H1 (cell line): ENCODE data around the gene SLC12A7. TPM values are rescaled to one million over a fixed set of nuclear protein-coding genes. Genes with fewer than 3 reads are reported as not detected.

Experiments used
- CTCF ChIA-PET: fragments of 300-600 bp; sonication (Branson Sonifier 250); formaldehyde crosslinking; loops from one replicate; lab custom pipeline; 2021; ENCODE audit not compliant: partially characterized antibody; lab: Charles Lee
- POLR2A ChIA-PET: fragments of 300-600 bp; sonication (Branson Sonifier 250); formaldehyde crosslinking; loops from one replicate; lab custom pipeline; 2021; ENCODE audit warnings: inconsistent platforms; ENCODE audit not compliant: partially characterized antibody; lab: Charles Lee
- DNase-seq, 2 experiments: peaks; one replicate each; pipeline versions ENCODE4 v3.0.0 to v3.0.0-alpha.2; 2010 to 2022; ENCODE audit warnings: low spot score in 2 of 2, low read depth in 1 of 2, mixed read lengths in 1 of 2
- FAIRE-seq: peaks from 2 replicates; lab custom pipeline; 2011; peaks lifted over from hg19 to GRCh38; lab: Jason Lieb, UNC
- H2AFZ ChIP-seq: 2 replicates; pipeline ENCODE4 v1.8.1; 2012; ENCODE audit warnings: low read length, inconsistent platforms
- H2AK5ac ChIP-seq: 2 replicates; pipeline ENCODE4 v1.6.1; 2013; ENCODE audit warnings: low read depth, low read length
- H2BK120ac ChIP-seq: replicated peaks from 2 replicates; pipeline ENCODE3; 2013; ENCODE audit warnings: low read depth, low read length, inconsistent platforms
- H2BK12ac ChIP-seq: 2 replicates; pipeline ENCODE4 v1.6.1; 2013; ENCODE audit warnings: low read depth, low read length
- H2BK15ac ChIP-seq: 2 replicates; pipeline ENCODE4 v1.6.1; 2013; ENCODE audit warnings: low read length
- H2BK20ac ChIP-seq: 2 replicates; pipeline ENCODE4 v1.6.1; 2013; ENCODE audit warnings: low read length
- H2BK5ac ChIP-seq: 2 replicates; pipeline ENCODE4 v1.6.1; 2013; ENCODE audit warnings: low read depth, low read length
- H3K14ac ChIP-seq: 2 replicates; pipeline ENCODE4 v1.6.1; 2013; ENCODE audit warnings: inconsistent platforms; ENCODE audit not compliant: insufficient read length
- H3K18ac ChIP-seq: 2 replicates; pipeline ENCODE4 v1.6.1; 2013; ENCODE audit warnings: low read length; ENCODE audit errors: extremely low read depth
- H3K23ac ChIP-seq: 2 replicates; pipeline ENCODE4 v1.6.1; 2013; ENCODE audit warnings: inconsistent platforms; ENCODE audit not compliant: insufficient read length
- H3K23me2 ChIP-seq: 2 replicates; pipeline ENCODE4 v1.6.1; 2013; ENCODE audit warnings: low read depth, low read length
- H3K27ac ChIP-seq: 2 replicates; pipeline ENCODE4 v1.6.1; 2011; ENCODE audit warnings: low read depth, low read length, inconsistent platforms
- H3K27me3 ChIP-seq, 4 experiments: replicated peaks in 1 of 4; 1 replicate in 1 of 4; 2 replicates in 3 of 4; pipeline versions ENCODE4 v1.6.1 to v1.8.1; 2011 to 2013; ENCODE audit warnings: low read length in 3 of 4, mild to moderate bottlenecking in 3 of 4, inconsistent platforms in 2 of 4, mixed read lengths in 2 of 4, moderate library complexity in 1 of 4; ENCODE audit not compliant: control insufficient read depth in 3 of 4, insufficient read depth in 3 of 4; ENCODE audit errors: extremely low read depth in 1 of 4
- H3K36me3 ChIP-seq, 4 experiments: 2 replicates each; pipeline versions ENCODE4 v1.6.1 to v1.8.1; 2011 to 2013; ENCODE audit warnings: mild to moderate bottlenecking in 4 of 4, low read length in 3 of 4, moderate library complexity in 2 of 4, control low read depth in 1 of 4, inconsistent platforms in 1 of 4; ENCODE audit not compliant: insufficient read depth in 4 of 4, control insufficient read depth in 2 of 4
- H3K4ac ChIP-seq: replicated peaks from 2 replicates; pipeline ENCODE3; 2013; ENCODE audit warnings: low read length, low read depth, mixed read lengths, inconsistent platforms; ENCODE audit not compliant: insufficient read length
- H3K4me1 ChIP-seq, 4 experiments: replicated peaks in 1 of 4; 1 replicate in 1 of 4; 2 replicates in 3 of 4; pipeline versions ENCODE4 v1.6.1 to v1.8.1; 2011 to 2013; ENCODE audit warnings: low read length in 3 of 4, inconsistent platforms in 2 of 4, mixed read lengths in 1 of 4; ENCODE audit not compliant: insufficient read depth in 4 of 4, control insufficient read depth in 3 of 4
- H3K4me2 ChIP-seq, 2 experiments: 2 replicates each; pipeline versions ENCODE4 v1.6.1 to v1.8.1; 2011 to 2013; ENCODE audit warnings: low read depth in 2 of 2, low read length in 2 of 2, control low read depth in 1 of 2, inconsistent platforms in 1 of 2, mild to moderate bottlenecking in 1 of 2; ENCODE audit not compliant: insufficient read depth in 1 of 2
- H3K4me3 ChIP-seq, 4 experiments: fragments of 200-600, 300-600 bp in 1 of 4; sonication (generic), shearing (Covaris generic), sonication (Bioruptor Twin) in 1 of 4; 2 replicates each; pipeline versions ENCODE4 v1.5.1 to v1.8.1; 2011 to 2016; ENCODE audit warnings: low read length in 4 of 4, low read depth in 3 of 4, control low read depth in 2 of 4, inconsistent platforms in 2 of 4, mild to moderate bottlenecking in 2 of 4, mixed read lengths in 1 of 4, moderate library complexity in 1 of 4; ENCODE audit not compliant: insufficient read depth in 2 of 4; ENCODE audit errors: extremely low read depth in 1 of 4
- H3K56ac ChIP-seq: replicated peaks from 2 replicates; pipeline ENCODE3; 2013; ENCODE audit warnings: low read depth, mild to moderate bottlenecking, mixed read lengths, low read length, inconsistent platforms; ENCODE audit not compliant: insufficient read length
- H3K79me1 ChIP-seq: 2 replicates; pipeline ENCODE4 v1.6.1; 2013; ENCODE audit warnings: low read depth, low read length, control low read depth
- H3K79me2 ChIP-seq, 2 experiments: 2 replicates each; pipeline versions ENCODE4 v1.6.1 to v1.8.1; 2012 to 2013; ENCODE audit warnings: low read length in 2 of 2, mild to moderate bottlenecking in 2 of 2, inconsistent platforms in 1 of 2; ENCODE audit not compliant: insufficient read depth in 2 of 2, control insufficient read depth in 1 of 2
- H3K9ac ChIP-seq, 4 experiments: replicated peaks in 1 of 4; 1 replicate in 1 of 4; 2 replicates in 3 of 4; pipeline versions ENCODE4 v1.6.1 to v1.8.1; 2011 to 2013; ENCODE audit warnings: low read depth in 3 of 4, low read length in 3 of 4, control low read depth in 2 of 4, mild to moderate bottlenecking in 2 of 4, moderate library complexity in 2 of 4, inconsistent platforms in 1 of 4; ENCODE audit errors: extremely low read depth in 1 of 4
- H3K9me3 ChIP-seq, 2 experiments: 2 replicates each; pipeline versions ENCODE4 v1.6.1 to v1.8.1; 2012 to 2013; ENCODE audit warnings: mild to moderate bottlenecking in 2 of 2, moderate library complexity in 2 of 2, control low read depth in 1 of 2, inconsistent platforms in 1 of 2, low read depth in 1 of 2, low read length in 1 of 2, mixed read lengths in 1 of 2; ENCODE audit not compliant: insufficient read depth in 2 of 2
- H4K20me1 ChIP-seq, 2 experiments: replicated peaks in 1 of 2; 2 replicates each; pipeline versions ENCODE3 to v1.8.1; 2011 to 2013; ENCODE audit warnings: inconsistent platforms in 2 of 2, low read length in 2 of 2, mild to moderate bottlenecking in 1 of 2; ENCODE audit not compliant: insufficient read depth in 2 of 2, control insufficient read depth in 1 of 2
- H4K5ac ChIP-seq: 2 replicates; pipeline ENCODE4 v1.6.1; 2013; ENCODE audit warnings: low read length, low read depth, mixed read lengths, inconsistent platforms; ENCODE audit not compliant: insufficient read length
- H4K8ac ChIP-seq: 2 replicates; pipeline ENCODE4 v1.8.0; 2013; ENCODE audit warnings: mild to moderate bottlenecking, moderate library complexity, low read length, inconsistent platforms; ENCODE audit not compliant: insufficient read depth; ENCODE audit errors: extremely low read depth
- H4K91ac ChIP-seq: replicated peaks from 2 replicates; pipeline ENCODE3; 2013; ENCODE audit warnings: low read length, mixed read lengths, inconsistent platforms; ENCODE audit not compliant: insufficient read length
- CBX8 ChIP-seq: fragments of 300-800, 300-1000 bp; sonication (generic); IDR thresholded peaks from 2 replicates; pipeline ENCODE4 v1.7.1; 2016; ENCODE audit warnings: low read depth, low read length, borderline replicate concordance
- CREB1 ChIP-seq: IDR thresholded peaks from 2 replicates; pipeline ENCODE4 v1.6.1; 2012; ENCODE audit warnings: inconsistent platforms
- GABPA ChIP-seq: IDR thresholded peaks from 2 replicates; pipeline ENCODE4 v1.6.1; 2011; ENCODE audit warnings: mild to moderate bottlenecking, low read length, moderate library complexity, borderline replicate concordance; ENCODE audit not compliant: insufficient read depth
- HDAC2 ChIP-seq, 2 experiments: fragments of 300-600 bp in 1 of 2; sonication (generic) in 1 of 2; IDR thresholded peaks; 2 replicates each; pipeline ENCODE4 v1.6.1; 2011 to 2012; ENCODE audit warnings: low read depth in 2 of 2, low read length in 2 of 2, mild to moderate bottlenecking in 2 of 2, moderate library complexity in 2 of 2, borderline replicate concordance in 1 of 2, inconsistent platforms in 1 of 2
- JUN ChIP-seq: IDR thresholded peaks from 2 replicates; pipeline ENCODE4 v1.6.1; 2011; ENCODE audit warnings: low read depth, mild to moderate bottlenecking, improper control_type of control experiment, low read length
- NANOG ChIP-seq: IDR thresholded peaks from 2 replicates; pipeline ENCODE4 v1.6.1; 2011; ENCODE audit warnings: low read length, low read depth, mild to moderate bottlenecking, inconsistent platforms; ENCODE audit not compliant: insufficient read depth, poor library complexity, severe bottlenecking
- POLR2AphosphoS5 ChIP-seq: IDR thresholded peaks from 2 replicates; pipeline ENCODE4 v1.6.1; 2011; ENCODE audit warnings: low read depth, low read length
- RBBP5 ChIP-seq: IDR thresholded peaks from 2 replicates; pipeline ENCODE4 v1.7.1; 2012; ENCODE audit warnings: low read depth, mild to moderate bottlenecking, inconsistent platforms, low read length, moderate library complexity, borderline replicate concordance
- RFX5 ChIP-seq: IDR thresholded peaks from 2 replicates; pipeline ENCODE4 v1.6.1; 2011; ENCODE audit warnings: low read depth, low read length, improper control_type of control experiment, borderline replicate concordance
- SP1 ChIP-seq: IDR thresholded peaks from 2 replicates; pipeline ENCODE4 v1.6.1; 2011; ENCODE audit warnings: low read depth, low read length
- SUZ12 ChIP-seq: fragments of 200-600 bp; sonication (generic); IDR thresholded peaks from 2 replicates; pipeline ENCODE4 v1.6.1; 2012; ENCODE audit warnings: mild to moderate bottlenecking, inconsistent platforms, low read length, moderate library complexity, mixed read lengths
- WGBS, 2 experiments: shearing (Covaris generic) in 1 of 2; methylation state at CpG; one replicate each; pipeline versions ENCODE4 v1.1.6 to v1.1.7; 2013 to 2015; ENCODE audit warnings: low lambda C conversion rate in 2 of 2, mixed read lengths in 2 of 2, inconsistent platforms in 1 of 2, low coverage in 1 of 2, missing lambda C conversion rate in 1 of 2; ENCODE audit not compliant: insufficient replicate concordance in 2 of 2, insufficient coverage in 1 of 2, insufficient read length in 1 of 2; ENCODE audit errors: extremely low coverage in 1 of 2, missing lambda C conversion rate in 1 of 2; 5-methylcytosine and 5-hydroxymethylcytosine counted together
- polyA plus RNA-seq, 7 experiments: library from polyadenylated mRNA; depleted of rRNA in 3 of 7; stranded (reverse) in 5 of 7; unstranded in 2 of 7; fragments of >200 nt in 5 of 7; fragments of 200-250 nt in 2 of 7; gene quantifications; 1 replicate in 5 of 7; 2 replicates in 1 of 7; 4 replicates in 1 of 7; pipeline versions ENCODE4 v1.2.1 to v1.2.3, GENCODE V29; 2011 to 2013; ENCODE audit warnings: missing spikeins in 2 of 7, mixed read lengths in 2 of 7
- total RNA-seq: library from RNA; stranded (reverse); fragmentation: NEBNext Ultra II Directional; extraction: Animal tissue kit (Norgen Biotek cat#: 25700); gene quantifications from 2 replicates; pipeline ENCODE4 v1.2.1, GENCODE V29; 2021
- TF ChIP-seq, protein P1 (sequence below), 3 experiments: IDR thresholded peaks; 1 replicate in 2 of 3; 2 replicates in 1 of 3; pipeline versions ENCODE4 v1.5.1 to v1.6.1; 2011; ENCODE audit warnings: low read length in 3 of 3, mild to moderate bottlenecking in 3 of 3, inconsistent platforms in 2 of 3, low read depth in 1 of 3, moderate library complexity in 1 of 3; ENCODE audit not compliant: insufficient read depth in 1 of 3; ENCODE audit errors: control extremely low read depth in 1 of 3

The SLC12A7 gene
- total and polyA plus RNA-seq, 2 of the 8 experiments (the other 6 are each of a cell fraction or from before 2014, with no cell fraction given) = 23.5 to 39.7 TPM

- H3K9me3 ChIP-seq = no peaks in the 10 kb centered on the region
- ChIA-PET CTCF (no interaction called here), POLR2A (interaction anchor here (0.9 kb wide), 1 partner anchor 45 kb away, joined by 3 read pairs; no protein-coding TSS in a partner anchor)
- WGBS, 2 experiments = 90% methylated on average over 15 of the region's 23 CpGs; no CpG with 5 or more reads in 1 of the 2 experiments
- H4K20me1 ChIP-seq = peaks cover 0 to 7% of the 10 kb centered on the region in 2 experiments
- H3K4ac ChIP-seq = no peak overlapping the region
- no peak overlapping the region for H3K14ac ChIP-seq
- no peak overlapping the region for H2BK20ac ChIP-seq
- no peaks in the 10 kb centered on the region for H3K4me1 ChIP-seq
- no peaks in the 10 kb centered on the region for H3K79me2 ChIP-seq
- no peak overlapping the region for H3K23ac ChIP-seq
- H3K36me3 ChIP-seq = peaks cover 5 to 58% (median 15%) of the 10 kb centered on the region in 4 experiments; a peak in 5 of 8 replicates
- no peak for DNase-seq
- no peaks in the 10 kb centered on the region for H3K23me2 ChIP-seq
- H2BK120ac ChIP-seq = no peak overlapping the region
- H2BK5ac ChIP-seq = no peak overlapping the region
- no peaks in the 10 kb centered on the region for H3K27me3 ChIP-seq
- H2BK15ac ChIP-seq = no peak overlapping the region
- no peak overlapping the region for H3K18ac ChIP-seq
- no peak overlapping the region for H4K5ac ChIP-seq
- no peak overlapping the region for H3K4me3 ChIP-seq
- no peak overlapping the region for H2AFZ ChIP-seq
- H3K4me2 ChIP-seq = no peak overlapping the region
- H2BK12ac ChIP-seq = no peak overlapping the region
- no peak overlapping the region for H4K91ac ChIP-seq
- H4K8ac ChIP-seq = peak overlapping the region; percentile 25; the same call in 1 of the 2 replicates
- H2AK5ac ChIP-seq = no peak overlapping the region
- FAIRE-seq = no peak
- H3K27ac ChIP-seq = no peak overlapping the region
- H3K56ac ChIP-seq = no peak overlapping the region
- H3K9ac ChIP-seq = no peak overlapping the region
- H3K79me1 ChIP-seq = no peaks in the 10 kb centered on the region
- TF ChIP-seq CBX8 (no peak), GABPA (no peak), SUZ12 (no peak), JUN (no peak), RBBP5 (no peak), HDAC2 (IDR thresholded peaks at IDR 0.05; ENCODE audit: borderline replicate concordance in 1 of 2, low read depth in 2 of 2, low read length in 2 of 2) (no peak), CREB1 (no peak), SP1 (no peak), NANOG (no peak), RFX5 (no peak), POLR2AphosphoS5 (no peak)
- TF ChIP-seq, protein P1, sequence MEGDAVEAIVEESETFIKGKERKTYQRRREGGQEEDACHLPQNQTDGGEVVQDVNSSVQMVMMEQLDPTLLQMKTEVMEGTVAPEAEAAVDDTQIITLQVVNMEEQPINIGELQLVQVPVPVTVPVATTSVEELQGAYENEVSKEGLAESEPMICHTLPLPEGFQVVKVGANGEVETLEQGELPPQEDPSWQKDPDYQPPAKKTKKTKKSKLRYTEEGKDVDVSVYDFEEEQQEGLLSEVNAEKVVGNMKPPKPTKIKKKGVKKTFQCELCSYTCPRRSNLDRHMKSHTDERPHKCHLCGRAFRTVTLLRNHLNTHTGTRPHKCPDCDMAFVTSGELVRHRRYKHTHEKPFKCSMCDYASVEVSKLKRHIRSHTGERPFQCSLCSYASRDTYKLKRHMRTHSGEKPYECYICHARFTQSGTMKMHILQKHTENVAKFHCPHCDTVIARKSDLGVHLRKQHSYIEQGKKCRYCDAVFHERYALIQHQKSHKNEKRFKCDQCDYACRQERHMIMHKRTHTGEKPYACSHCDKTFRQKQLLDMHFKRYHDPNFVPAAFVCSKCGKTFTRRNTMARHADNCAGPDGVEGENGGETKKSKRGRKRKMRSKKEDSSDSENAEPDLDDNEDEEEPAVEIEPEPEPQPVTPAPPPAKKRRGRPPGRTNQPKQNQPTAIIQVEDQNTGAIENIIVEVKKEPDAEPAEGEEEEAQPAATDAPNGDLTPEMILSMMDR (IDR thresholded peaks at IDR 0.05; ENCODE audit: control extremely low read depth in 1 of 3, insufficient read depth in 1 of 3, low read depth in 1 of 3, low read length in 3 of 3) = no peak
Measured at GRCh38 chr5:1078851-1079250, 33.0 kb downstream of the SLC12A7 start.
